ENCODE results near the gene DSCAML1. TPM values are rescaled to one million over a fixed set of nuclear protein-coding genes. Genes with fewer than 3 reads are reported as not detected.

Gene DSCAML1
- total RNA-seq, 2 donors from 2014 or later, result 0.67 to 1.3 TPM

GRCh38 chr11:117488996-117489952, 307.7 kb downstream of the DSCAML1 start:
- DNase-seq (ENCODE audit: low spot score), result no peak
- H3K27ac ChIP-seq, result no peak overlapping the region
- H3K4me3 ChIP-seq, result no peak overlapping the region
- H3K9me3 ChIP-seq, result no peaks in the 10 kb centered on the region
- no peaks in the 10 kb centered on the region for H3K4me1 ChIP-seq
- no peaks in the 10 kb centered on the region for H3K27me3 ChIP-seq
- no peaks in the 10 kb centered on the region for H3K36me3 ChIP-seq
- TF ChIP-seq CTCF (IDR thresholded peaks at IDR 0.05), result no peak

GRCh38 chr11:117486059-117486458, 311.0 kb downstream of the DSCAML1 start:
- H3K27ac ChIP-seq, result no peak overlapping the region
- H3K4me1 ChIP-seq, result no peaks in the 10 kb centered on the region
- no peaks in the 10 kb centered on the region for H3K27me3 ChIP-seq
- no peaks in the 10 kb centered on the region for H3K9me3 ChIP-seq
- TF ChIP-seq CTCF (IDR thresholded peaks at IDR 0.05), result no peak
- no peak for DNase-seq (ENCODE audit: low spot score)
- H3K36me3 ChIP-seq, result no peaks in the 10 kb centered on the region
- H3K4me3 ChIP-seq, result no peak overlapping the region

- no peak for DNase-seq (ENCODE audit: low spot score)
- no peaks in the 10 kb centered on the region for H3K27me3 ChIP-seq
- no peaks in the 10 kb centered on the region for H3K9me3 ChIP-seq
- H3K36me3 ChIP-seq, result no peaks in the 10 kb centered on the region
- no peak for TF ChIP-seq CTCF (IDR thresholded peaks at IDR 0.05)
- no peaks in the 10 kb centered on the region for H3K4me1 ChIP-seq
- no peak overlapping the region for H3K27ac ChIP-seq
- H3K4me3 ChIP-seq, result no peak overlapping the region
These were observed 312.9 kb downstream of the DSCAML1 start for GRCh38 chr11:117484156-117484555.

- Histone ChIP-seq H3K4me1 (no peaks in the 10 kb centered on the region), H3K27me3 (no peaks in the 10 kb centered on the region), H3K4me3 (no peak overlapping the region), H3K36me3 (no peaks in the 10 kb centered on the region), H3K9me3 (no peaks in the 10 kb centered on the region), H3K27ac (no peak overlapping the region)
- TF ChIP-seq CTCF (IDR thresholded peaks at IDR 0.05), result no peak
- no peak for DNase-seq (ENCODE audit: low spot score)
These were observed 313.6 kb downstream of the DSCAML1 start for GRCh38 chr11:117483372-117483771.

- no peaks in the 10 kb centered on the region for H3K27me3 ChIP-seq
- no peaks in the 10 kb centered on the region for H3K36me3 ChIP-seq
- DNase-seq (ENCODE audit: low spot score), result no peak
- no peak overlapping the region for H3K4me3 ChIP-seq
- no peaks in the 10 kb centered on the region for H3K4me1 ChIP-seq
- no peak for TF ChIP-seq CTCF (IDR thresholded peaks at IDR 0.05)
- H3K27ac ChIP-seq, result no peak overlapping the region
- H3K9me3 ChIP-seq, result no peaks in the 10 kb centered on the region
These were observed 314.1 kb downstream of the DSCAML1 start for GRCh38 chr11:117482881-117483280.

Data from right atrium auricular region (tissue), 2 donors.